Cortex of kidney (tissue), 1 donor: Measurements from ENCODE around the gene ZNF726.
"Not testable (repeated sequence)": the region's sequence is repeated elsewhere in the genome, so short reads cannot be mapped to it uniquely, and the experiment has no call there.

Source experiments
- DNase-seq: peaks from one replicate; lab custom pipeline; 2025; lab: John Stamatoyannopoulos, UW

Gene ZNF726

DNA sequence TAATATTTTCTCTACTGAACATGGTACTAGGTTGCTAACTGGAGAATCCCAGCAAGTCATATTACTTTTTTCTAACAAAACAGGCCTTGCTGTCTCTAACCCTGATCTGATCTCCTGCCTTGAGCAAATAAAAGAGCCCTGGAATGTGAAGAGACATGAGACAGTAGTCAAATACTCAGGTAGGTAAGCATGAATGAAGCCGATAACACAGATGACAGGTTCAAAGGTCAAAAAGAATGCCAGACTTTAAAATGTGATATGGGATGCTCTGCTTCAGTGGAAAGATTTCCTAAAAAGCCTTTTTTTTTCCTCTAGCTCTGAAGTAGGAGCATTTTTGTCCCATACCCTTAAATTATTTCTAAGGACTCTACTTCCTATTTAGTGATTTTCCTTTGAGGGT, 28.7 kb downstream of the ZNF726 start:
- no peak for DNase-seq

DNA sequence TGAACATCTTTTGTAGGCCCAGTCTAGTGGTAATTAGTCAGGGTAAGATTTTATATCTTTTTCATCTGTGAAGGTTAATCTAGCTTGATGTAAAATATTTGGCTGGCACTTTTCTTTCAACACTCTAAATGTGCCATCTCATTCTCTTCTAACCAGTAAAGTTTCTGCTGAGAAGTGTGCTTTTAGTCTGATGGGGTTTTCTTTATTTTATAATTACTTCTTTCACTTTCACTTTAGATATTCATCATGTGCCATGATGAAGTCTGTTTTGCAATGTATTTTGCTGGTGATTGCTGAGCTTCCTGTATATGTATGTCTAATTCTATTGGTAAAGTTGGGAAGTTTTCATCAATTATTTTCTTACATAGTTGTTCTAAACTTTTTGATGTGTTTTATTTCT, 31.9 kb downstream of the ZNF726 start:
- DNase-seq, result no peak

DNA sequence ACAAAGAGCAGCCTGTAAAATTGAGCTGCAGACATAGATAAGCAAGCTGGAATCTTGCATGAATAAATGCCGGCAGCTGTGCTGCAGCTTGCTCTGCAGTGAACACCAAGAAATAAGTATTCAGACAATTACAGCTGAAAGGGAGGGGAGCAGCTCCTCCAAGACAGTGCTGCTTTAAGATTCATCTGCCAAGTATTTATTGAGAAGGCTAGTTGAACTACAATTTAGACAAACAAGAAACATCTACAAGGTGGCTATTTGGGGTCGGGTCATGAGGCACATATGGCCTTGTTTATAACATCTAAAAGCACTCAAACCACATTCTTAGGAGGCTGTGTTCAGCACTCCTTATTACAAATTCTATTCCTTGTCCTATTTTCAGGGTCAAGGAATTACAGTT, 34.9 kb downstream of the ZNF726 start:
- no peak for DNase-seq

DNA sequence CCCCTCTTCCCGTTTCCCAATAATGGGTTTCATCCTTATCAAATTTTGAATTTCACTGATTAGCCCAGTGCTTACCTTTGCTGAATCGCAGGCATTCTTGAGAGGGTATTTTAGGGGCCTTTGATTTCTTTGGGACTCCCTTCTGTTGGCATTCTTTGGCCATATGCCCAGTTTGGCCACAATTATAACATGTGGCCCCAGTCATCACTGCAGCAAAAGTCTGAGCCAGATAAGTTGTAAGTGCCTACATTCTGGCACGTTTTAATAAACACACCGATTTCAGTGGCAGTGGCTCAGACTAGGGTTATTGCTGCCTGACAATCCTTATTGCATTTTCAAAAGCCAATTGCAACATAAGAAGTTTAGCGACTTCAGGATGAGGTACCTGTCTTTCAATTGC, 41.4 kb downstream of the ZNF726 start:
- DNase-seq, result no peak

DNA sequence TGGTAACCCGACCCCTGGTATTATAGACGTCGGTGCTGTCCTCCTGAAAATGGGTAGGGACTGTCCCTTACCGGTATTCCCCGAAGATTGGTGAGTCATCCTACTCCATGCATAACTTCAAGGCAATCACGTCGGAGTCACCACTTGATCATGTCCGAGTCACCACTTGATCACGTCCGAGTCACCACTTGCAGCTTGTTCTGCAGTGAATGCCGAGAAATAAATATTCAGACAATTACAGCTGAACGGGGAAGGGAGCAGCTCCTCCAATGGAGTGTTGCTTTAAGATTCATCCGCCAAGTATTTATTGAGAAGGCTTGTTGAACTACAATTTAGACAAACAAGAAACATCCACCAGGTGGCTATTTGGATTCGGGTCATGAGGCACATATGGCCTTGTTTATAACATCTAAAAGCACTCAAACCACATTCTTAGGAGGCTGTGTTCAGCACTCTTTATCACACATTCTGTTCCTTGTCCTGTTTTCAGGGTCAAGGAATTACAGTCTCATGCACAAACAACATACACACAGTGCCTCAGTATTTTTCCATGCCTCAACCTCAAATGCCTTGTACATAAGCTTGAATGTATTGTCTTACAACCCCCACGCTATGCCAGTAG, 43.1 kb downstream of the ZNF726 start:
- DNase-seq, result no peak

DNA sequence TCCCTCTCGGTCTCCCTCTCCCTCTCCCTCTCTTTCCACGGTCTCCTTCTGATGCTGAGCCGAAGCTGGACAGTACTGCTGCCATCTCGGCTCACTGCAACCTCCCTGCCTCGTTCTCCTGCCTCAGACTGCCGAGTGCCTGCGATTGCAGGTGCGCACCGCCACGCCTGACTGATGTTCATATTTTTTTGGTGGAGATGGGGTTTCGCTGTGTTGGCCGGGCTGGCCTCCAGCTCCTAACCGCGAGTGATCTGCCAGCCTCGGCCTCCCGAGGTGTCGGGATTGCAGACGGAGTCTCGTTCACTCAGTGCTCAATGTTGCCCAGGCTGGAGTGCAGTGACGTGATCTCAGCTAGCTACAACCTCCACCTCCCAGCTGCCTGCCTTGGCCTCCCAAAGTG, 48.7 kb downstream of the ZNF726 start:
- DNase-seq, result not testable (repeated sequence)

DNA sequence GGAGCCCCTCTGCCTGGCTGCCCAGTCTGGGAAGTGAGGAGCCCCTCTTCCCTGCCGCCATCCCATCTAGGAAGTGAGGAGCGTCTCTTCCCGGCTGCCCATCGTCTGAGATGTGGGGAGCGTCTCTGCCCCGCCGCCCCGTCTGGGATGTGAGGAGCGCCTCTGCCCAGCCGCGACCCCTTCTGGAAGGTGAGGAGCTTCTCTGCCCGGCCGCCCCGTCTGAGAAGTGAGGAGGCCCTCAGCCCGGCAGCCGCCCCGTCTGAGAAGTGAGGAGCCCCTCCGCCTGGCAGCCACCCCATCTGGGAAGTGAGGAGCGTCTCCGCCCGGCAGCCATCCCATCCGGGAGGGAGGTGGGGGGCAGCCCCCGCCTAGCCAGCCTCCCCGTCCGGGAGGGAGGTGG, 49.2 kb downstream of the ZNF726 start:
- DNase-seq, result not testable (repeated sequence)

DNA sequence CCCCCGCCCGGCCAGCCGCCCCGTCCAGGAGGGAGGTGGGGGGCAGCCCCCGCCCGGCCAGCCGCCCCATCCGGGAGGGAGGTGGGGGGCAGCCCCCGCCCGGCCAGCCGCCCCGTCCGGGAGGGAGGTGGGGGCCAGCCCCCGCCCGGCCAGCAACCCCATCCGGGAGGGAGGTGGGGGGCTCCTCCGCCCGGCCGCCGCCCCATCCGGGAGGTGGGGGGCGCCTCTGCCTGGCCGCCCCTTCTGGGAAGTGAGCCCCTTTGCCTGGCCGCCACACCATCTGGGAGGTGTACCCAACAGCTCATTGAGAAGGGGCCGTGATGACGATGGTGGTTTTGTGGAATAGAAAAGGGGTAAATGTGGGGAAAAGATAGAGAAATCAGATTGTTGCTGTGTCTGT, 49.6 kb downstream of the ZNF726 start:
- DNase-seq, result not testable (repeated sequence)

DNA sequence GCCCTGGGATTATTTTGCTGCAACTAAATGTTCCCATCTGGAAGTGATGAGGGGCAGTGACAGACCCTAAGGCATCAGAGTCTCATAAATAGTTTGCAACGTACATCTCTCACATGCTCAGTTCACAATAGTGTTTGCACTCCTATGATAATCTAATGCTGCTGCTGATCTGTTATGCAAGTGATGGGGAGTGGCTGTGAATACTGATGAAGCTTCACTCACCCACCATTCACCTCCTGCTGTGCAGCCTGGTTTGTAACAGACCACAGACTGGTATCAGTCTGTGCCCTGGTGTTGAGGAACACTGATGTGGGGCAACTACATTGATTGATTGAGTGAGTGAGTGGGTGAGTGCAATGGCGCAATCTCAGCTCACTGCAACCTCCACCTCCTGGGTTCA, 54.9 kb downstream of the ZNF726 start:
- no peak for DNase-seq

DNA sequence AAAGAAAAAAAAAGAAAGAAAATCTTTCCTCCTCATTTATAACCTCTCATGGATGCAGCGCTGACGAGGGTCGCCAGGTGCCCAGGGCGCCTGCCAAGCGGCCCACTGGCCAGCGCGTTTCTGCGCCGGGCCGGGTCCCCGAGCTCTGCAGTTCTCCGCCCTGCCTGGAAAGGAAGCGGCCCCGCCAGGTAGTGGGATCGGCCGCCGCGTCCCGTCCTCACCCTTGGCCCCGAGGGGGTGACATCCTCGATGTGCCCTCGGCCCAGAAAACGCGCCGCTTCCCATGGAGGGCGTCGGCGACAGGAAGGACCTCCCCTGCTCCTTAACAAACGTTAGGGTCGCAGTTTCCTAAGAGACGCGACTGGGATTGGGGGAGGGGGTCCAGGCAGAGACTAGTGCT, 56.9 kb downstream of the ZNF726 start:
- no peak for DNase-seq

DNA sequence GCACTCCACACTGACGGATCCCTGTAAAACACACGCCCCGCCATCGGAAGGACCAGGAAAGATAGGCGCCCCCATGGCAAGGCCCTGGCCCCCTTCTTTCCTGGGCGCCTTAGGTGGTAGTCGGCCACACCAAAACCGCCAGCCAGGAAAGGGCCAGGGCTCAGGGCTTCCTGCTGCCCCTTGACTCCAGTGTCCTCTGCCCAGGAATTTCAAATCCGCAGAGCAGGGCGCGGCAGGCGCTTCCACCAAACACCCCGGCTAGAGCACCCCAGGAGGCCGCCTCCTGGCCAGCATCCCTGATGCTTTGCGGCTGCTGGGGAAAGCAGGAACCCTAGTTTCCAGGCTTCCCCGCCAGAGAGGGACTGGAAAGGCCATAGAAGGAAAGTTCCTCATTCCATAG, 57.5 kb downstream of the ZNF726 start:
- DNase-seq, result no peak

DNA sequence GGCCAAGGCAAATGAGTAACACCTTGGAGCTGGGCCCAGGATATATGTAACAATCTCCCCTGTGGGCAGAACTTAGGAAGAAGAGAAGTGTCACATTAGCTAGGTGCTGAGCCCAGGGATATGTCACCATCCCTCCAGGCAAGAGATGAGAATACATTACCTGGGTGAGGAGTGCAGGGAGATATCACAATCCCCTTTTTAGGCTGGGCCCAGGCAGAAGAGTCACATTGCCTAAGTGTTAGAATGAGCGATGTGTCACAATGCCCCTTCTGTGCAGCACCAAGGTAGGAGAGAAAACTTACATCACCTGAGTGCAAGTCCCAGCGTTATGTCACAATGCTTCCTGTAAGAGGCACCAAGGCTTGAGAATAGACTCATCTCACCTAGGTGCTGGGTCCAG, 60.3 kb downstream of the ZNF726 start:
- no peak for DNase-seq

DNA sequence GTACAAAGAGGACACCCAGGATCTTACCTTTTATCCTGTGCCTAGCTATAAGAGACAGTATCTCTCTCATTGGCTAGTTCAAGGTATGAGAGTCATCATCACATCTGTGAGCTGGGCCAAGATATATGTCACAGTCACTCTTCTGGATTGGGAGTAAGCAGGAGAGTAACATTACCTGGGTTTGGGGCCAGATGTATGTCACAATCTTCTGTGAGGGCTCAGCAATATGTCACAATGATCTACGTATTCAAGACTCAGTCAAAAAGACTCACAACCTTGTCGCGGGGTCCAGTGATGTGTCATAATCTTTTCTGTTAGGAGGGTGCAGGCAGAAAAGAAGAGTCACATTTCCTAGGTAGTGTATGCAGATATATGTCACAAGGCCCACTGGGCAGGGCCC, 61.9 kb downstream of the ZNF726 start:
- DNase-seq, result not testable (repeated sequence)

DNA sequence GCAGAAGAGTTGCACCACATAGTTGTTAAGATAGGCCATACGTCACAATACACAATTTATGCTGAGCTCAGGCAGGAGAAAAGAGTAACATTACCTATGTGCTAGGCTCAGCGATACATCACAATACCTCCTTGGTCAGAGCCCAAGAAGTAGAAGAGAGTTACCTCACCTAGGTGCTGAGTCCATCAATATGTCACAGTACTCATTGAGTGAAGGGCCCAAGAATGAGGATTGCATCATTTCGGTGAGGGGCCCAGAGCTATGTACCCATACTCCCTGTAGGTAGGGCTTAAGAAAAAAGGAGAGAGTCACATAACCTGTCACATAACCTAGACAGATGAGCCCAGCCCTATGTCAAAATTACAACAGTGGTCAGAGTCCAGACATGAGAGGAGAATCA, 62.6 kb downstream of the ZNF726 start:
- DNase-seq, result not testable (repeated sequence)

DNA sequence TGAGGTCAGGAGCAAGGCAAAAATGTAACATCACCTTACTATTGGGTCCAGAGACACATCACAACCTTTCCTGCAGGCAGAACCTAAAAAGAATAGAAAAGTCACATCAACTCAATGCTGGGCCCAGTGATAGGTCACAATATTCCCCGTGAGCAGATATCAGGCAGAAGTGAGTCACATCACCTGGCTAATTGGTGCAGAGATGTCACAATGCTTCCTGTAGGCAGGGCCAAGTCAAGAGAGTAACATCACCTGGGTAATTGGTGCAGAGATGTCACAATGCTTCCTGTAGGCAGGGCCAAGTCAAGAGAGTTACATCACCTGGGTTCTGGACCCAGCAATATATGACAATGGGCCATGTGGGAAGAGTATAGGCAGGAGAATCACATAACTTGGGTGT, 63.4 kb downstream of the ZNF726 start:
- DNase-seq, result no peak

DNA sequence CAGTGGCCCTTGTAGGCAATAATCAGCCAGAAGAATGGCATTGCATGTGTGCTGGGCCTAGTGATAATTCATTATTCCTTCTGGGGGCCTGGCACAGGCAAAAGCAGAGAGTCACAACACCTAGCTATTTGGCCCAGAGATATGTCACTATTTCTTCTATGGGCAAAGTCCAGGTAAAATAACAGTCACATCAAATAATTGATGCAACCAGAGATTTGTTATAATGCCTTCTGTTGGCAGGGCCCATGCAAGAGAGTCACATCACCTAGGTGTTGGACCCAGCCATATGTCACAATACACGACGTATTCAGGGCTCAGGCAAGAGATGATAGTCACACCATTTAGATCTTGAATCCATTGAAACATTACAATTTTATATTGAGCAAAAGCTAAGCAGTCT, 66.1 kb downstream of the ZNF726 start:
- DNase-seq, result no peak

DNA sequence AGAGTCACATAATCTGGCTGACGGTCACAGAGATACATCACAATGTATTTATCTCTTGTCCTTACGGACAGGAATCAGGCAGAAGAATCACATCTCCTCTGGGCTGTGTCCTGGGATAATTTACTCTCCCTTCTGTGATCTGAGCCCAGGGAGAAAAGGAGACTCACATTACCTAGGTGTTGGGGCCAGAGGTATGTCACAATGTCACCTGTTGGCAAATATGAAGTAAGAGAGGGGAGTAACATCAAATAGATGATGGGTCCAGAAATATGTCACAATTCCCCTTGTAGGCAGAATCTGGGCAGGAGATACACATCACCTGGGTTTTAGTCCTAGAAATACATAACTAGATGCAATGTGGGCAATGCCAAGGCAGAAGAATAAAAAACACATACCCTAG, 67.2 kb downstream of the ZNF726 start:
- DNase-seq, result no peak

DNA sequence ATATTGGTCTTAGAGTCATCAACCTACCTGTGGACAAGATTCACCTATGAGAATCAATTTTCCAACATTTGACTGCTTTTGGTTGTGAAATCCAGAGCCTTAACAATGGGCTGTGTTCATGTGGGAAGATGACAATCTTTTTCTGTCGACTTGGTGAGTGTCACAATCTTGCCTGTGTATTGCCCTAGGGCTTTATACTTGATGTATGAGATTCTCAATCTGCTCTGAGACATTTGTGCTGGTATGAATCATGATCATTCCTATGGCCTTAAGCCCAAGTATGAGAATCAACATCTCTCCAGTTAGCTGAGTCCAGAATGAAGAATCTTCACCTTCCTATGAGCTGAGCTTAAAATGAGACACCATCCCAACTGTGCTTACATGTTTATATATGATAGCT, 68.7 kb downstream of the ZNF726 start:
- DNase-seq, result no peak
